Smooth muscle cell (in vitro differentiated cells): Measurements from ENCODE around the gene RASGEF1C. TPM values are rescaled to one million over a fixed set of nuclear protein-coding genes. Genes with fewer than 3 reads are reported as not detected.

Source experiments
- DNase-seq: peaks from one replicate; lab custom pipeline; 2025; ENCODE audit not compliant: unreplicated experiment; lab: John Stamatoyannopoulos, UW
- H2AFZ ChIP-seq: fragments of 200-600 bp; sonication (generic); 2 replicates; pipeline ENCODE4 v1.6.0; 2016; ENCODE audit warnings: antibody characterized with exemption, low read depth, mild to moderate bottlenecking
- H3F3A ChIP-seq: fragments of 200-600 bp; sonication (generic); 2 replicates; pipeline ENCODE4 v1.6.0; 2017; ENCODE audit warnings: antibody characterized with exemption, low read depth
- H3K27ac ChIP-seq: fragments of 200-600 bp; sonication (generic); 2 replicates; pipeline ENCODE4 v1.5.1; 2016; ENCODE audit warnings: low read depth, mild to moderate bottlenecking
- H3K27me3 ChIP-seq: fragments of 200-600 bp; sonication (generic); 2 replicates; pipeline ENCODE4 v1.6.1; 2016; ENCODE audit warnings: low read depth, mild to moderate bottlenecking
- H3K36me3 ChIP-seq: fragments of 200-600 bp; sonication (generic); 2 replicates; pipeline ENCODE4 v1.5.1; 2016; ENCODE audit warnings: low read depth
- H3K4me1 ChIP-seq: fragments of 200-600 bp; sonication (generic); 2 replicates; pipeline ENCODE4 v1.5.1; 2016; ENCODE audit warnings: low read depth
- H3K4me2 ChIP-seq: fragments of 200-600 bp; sonication (generic); 2 replicates; pipeline ENCODE4 v1.6.0; 2016; ENCODE audit warnings: mild to moderate bottlenecking
- H3K4me3 ChIP-seq: fragments of 200-600 bp; sonication (generic); 2 replicates; pipeline ENCODE4 v1.5.1; 2016; ENCODE audit warnings: mild to moderate bottlenecking
- H3K79me2 ChIP-seq: fragments of 200-600 bp; sonication (generic); 2 replicates; pipeline ENCODE4 v1.6.0; 2016; ENCODE audit warnings: low read depth, mild to moderate bottlenecking
- H3K9ac ChIP-seq: fragments of 200-600 bp; sonication (generic); 2 replicates; pipeline ENCODE4 v1.6.0; 2016; ENCODE audit warnings: low read depth
- H3K9me3 ChIP-seq: fragments of 200-600 bp; sonication (generic); replicated peaks from 2 replicates; pipeline ENCODE4 v1.5.1; 2016; ENCODE audit warnings: low read depth
- H4K20me1 ChIP-seq: fragments of 200-600 bp; sonication (generic); 2 replicates; pipeline ENCODE4 v1.6.0; 2016; ENCODE audit warnings: low read depth
- CTCF ChIP-seq: fragments of 200-600 bp; sonication (generic); IDR thresholded peaks from 2 replicates; pipeline ENCODE4 v1.5.1; 2017; ENCODE audit warnings: borderline replicate concordance, mild to moderate bottlenecking, antibody characterized with exemption; ENCODE audit not compliant: insufficient read depth, poor library complexity, severe bottlenecking
- WGBS: methylation state at CpG from one replicate; pipeline ENCODE4 v1.1.7; 2016; ENCODE audit warnings: low lambda C conversion rate; 5-methylcytosine and 5-hydroxymethylcytosine counted together
- polyA plus RNA-seq: library from polyadenylated mRNA; unstranded; fragments of >200 nt; fragmentation: Nextera tagmentation; extraction: Ambion mirVana; gene quantifications from 2 replicates; pipeline ENCODE4 v1.2.1, GENCODE V29; 2016
- total RNA-seq: library from RNA; depleted of rRNA; stranded (reverse); fragments of >200 nt; gene quantifications from 2 replicates; pipeline ENCODE4 v1.2.3, GENCODE V29; 2014

Gene RASGEF1C
- total and polyA plus RNA-seq, 2 experiments from 2014 or later: 0.14 TPM; not detected in 1

GRCh38 chr5:180194410-180195345 lies 14.3 kb downstream of the RASGEF1C start:
- Histone ChIP-seq H2AFZ (no peak overlapping the region), H3F3A (no peaks in the 10 kb centered on the region), H3K9me3 (no peaks in the 10 kb centered on the region), H3K79me2 (no peaks in the 10 kb centered on the region), H3K4me2 (no peak overlapping the region), H3K4me1 (no peaks in the 10 kb centered on the region), H4K20me1 (no peaks in the 10 kb centered on the region), H3K27me3 (no peaks in the 10 kb centered on the region), H3K4me3 (no peak overlapping the region), H3K9ac (no peak overlapping the region), H3K36me3 (no peaks in the 10 kb centered on the region), H3K27ac (no peak overlapping the region)
- TF ChIP-seq CTCF: no peak
- WGBS: 93% methylated on average over 34 of the region's 34 CpGs
- DNase-seq: no peak

GRCh38 chr5:180193749-180194375 lies 15.1 kb downstream of the RASGEF1C start:
- Histone ChIP-seq H3K4me1 (no peaks in the 10 kb centered on the region), H2AFZ (no peak overlapping the region), H3K79me2 (no peaks in the 10 kb centered on the region), H3K9ac (no peak overlapping the region), H3K36me3 (no peaks in the 10 kb centered on the region), H3F3A (no peaks in the 10 kb centered on the region), H3K9me3 (no peaks in the 10 kb centered on the region), H3K27ac (no peak overlapping the region), H3K4me3 (no peak overlapping the region), H3K4me2 (no peak overlapping the region), H3K27me3 (no peaks in the 10 kb centered on the region), H4K20me1 (no peaks in the 10 kb centered on the region)
- WGBS: 96% methylated on average over 24 of the region's 24 CpGs
- no peak for TF ChIP-seq CTCF
- DNase-seq: no peak

GRCh38 chr5:180191716-180192115 lies 17.3 kb downstream of the RASGEF1C start:
- TF ChIP-seq CTCF: no peak
- no peak for DNase-seq
- H3K9me3 ChIP-seq: no peaks in the 10 kb centered on the region
- H3K27me3 ChIP-seq: no peaks in the 10 kb centered on the region
- 66% methylated on average over 6 of the region's 6 CpGs for WGBS
- H4K20me1 ChIP-seq: no peaks in the 10 kb centered on the region
- no peak overlapping the region for H3K9ac ChIP-seq
- H3K4me1 ChIP-seq: no peaks in the 10 kb centered on the region
- H3F3A ChIP-seq: no peaks in the 10 kb centered on the region
- no peak overlapping the region for H2AFZ ChIP-seq
- no peak overlapping the region for H3K4me3 ChIP-seq
- H3K36me3 ChIP-seq: no peaks in the 10 kb centered on the region
- no peak overlapping the region for H3K27ac ChIP-seq
- no peak overlapping the region for H3K4me2 ChIP-seq
- H3K79me2 ChIP-seq: no peaks in the 10 kb centered on the region
